ENCODE results near the gene CHMP2B.

The CHMP2B gene

GRCh38 chr3:87227104-87227834 lies at the start of gene CHMP2B:
Gene CHMP2B, plus strand, starts transcription at chr3:87227309. Its CDS starts 214 bp downstream, at chr3:87227523.
- peak; percentile 61 for DNase-seq (ENCODE audit: extremely low read depth, low read depth)
- no peak for TF ChIP-seq CTCF (IDR thresholded peaks at IDR 0.05; ENCODE audit: low read depth, low read length, missing control alignments)
- peak within 1 kb of the TSS; percentile 91 for H3K4me3 ChIP-seq (replicated peaks; ENCODE audit: low read depth, low read length)

GRCh38 chr3:87179642-87180041 lies 47.5 kb upstream of the CHMP2B start:
- no peak for TF ChIP-seq CTCF (IDR thresholded peaks at IDR 0.05; ENCODE audit: low read depth, low read length, missing control alignments)
- no peak overlapping the region for H3K4me3 ChIP-seq (replicated peaks; ENCODE audit: low read depth, low read length)
- no peak for DNase-seq (ENCODE audit: extremely low read depth, low read depth)

DNA sequence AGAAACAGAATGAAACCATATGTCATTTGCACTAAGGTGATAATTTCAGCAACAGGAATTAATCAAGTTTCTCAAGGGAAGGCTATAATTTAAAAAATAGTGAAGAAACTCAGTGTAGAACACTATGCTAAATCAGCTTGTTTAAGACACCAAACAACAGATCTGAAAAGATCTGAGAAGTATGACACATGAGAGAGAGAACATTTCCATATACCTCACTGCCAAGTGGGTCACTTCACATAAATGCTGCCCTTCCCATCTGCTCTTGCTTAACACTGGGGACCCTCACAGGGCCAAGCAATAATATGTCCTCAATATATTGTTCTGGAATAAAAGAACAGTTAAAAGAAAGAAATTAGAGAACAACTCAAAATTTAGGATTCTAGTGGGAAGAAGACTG lies 45.6 kb upstream of the CHMP2B start:
- no peak for DNase-seq (ENCODE audit: extremely low read depth, low read depth)
- no peak overlapping the region for H3K4me3 ChIP-seq (replicated peaks; ENCODE audit: low read depth, low read length)
- no peak for TF ChIP-seq CTCF (IDR thresholded peaks at IDR 0.05; ENCODE audit: low read depth, low read length, missing control alignments)

DNA sequence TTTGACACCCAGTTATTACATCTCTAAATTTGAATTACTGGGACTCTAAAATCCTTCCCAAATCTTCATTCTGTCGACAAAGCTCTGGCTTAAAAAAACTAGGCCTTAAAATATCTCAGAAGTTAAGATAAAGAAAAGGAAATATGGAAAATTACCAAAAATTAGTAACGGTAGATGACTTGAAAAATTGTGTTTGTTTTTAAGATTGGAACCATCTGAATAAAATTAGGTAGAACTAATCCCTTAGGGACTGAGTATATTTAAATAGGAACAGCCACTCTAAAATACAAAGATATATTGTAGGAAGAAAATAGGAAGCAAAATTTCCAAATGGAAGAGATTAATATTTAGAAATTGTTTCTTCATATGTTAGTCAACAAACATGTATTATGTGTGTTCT lies 45.1 kb upstream of the CHMP2B start:
- no peak for TF ChIP-seq CTCF (IDR thresholded peaks at IDR 0.05; ENCODE audit: low read depth, low read length, missing control alignments)
- no peak for DNase-seq (ENCODE audit: extremely low read depth, low read depth)
- no peak overlapping the region for H3K4me3 ChIP-seq (replicated peaks; ENCODE audit: low read depth, low read length)

GRCh38 chr3:87186608-87187159 lies 40.4 kb upstream of the CHMP2B start:
- TF ChIP-seq CTCF (IDR thresholded peaks at IDR 0.05; ENCODE audit: low read depth, low read length, missing control alignments): no peak
- no peak for DNase-seq (ENCODE audit: extremely low read depth, low read depth)
- H3K4me3 ChIP-seq (replicated peaks; ENCODE audit: low read depth, low read length): no peak overlapping the region

- no peak for TF ChIP-seq CTCF (IDR thresholded peaks at IDR 0.05; ENCODE audit: low read depth, low read length, missing control alignments)
- no peak for DNase-seq (ENCODE audit: extremely low read depth, low read depth)
These were observed 35.9 kb upstream of the CHMP2B start for GRCh38 chr3:87191175-87191574.

More at GRCh38 chr3:87191175-87191574, 35.9 kb upstream of the CHMP2B start:
- H3K4me3 ChIP-seq (replicated peaks; ENCODE audit: low read depth, low read length): no peak overlapping the region
